HepG2 (cell line): ENCODE results near the gene ATP6V1G2. TPM values are rescaled to one million over a fixed set of nuclear protein-coding genes. Genes with fewer than 3 reads are reported as not detected.

Source experiments
- ATAC-seq: fragments of 200-7000 bp; cut with Tn5 transposase; 3 replicates; pipeline ENCODE4 v1.9.1; 2020; ENCODE audit warnings: mild to moderate bottlenecking, moderate library complexity
- BruUV-seq: library from RNA; stranded (reverse); fragments of 400-500 nt; replicated peaks from 2 replicates; lab custom pipeline; 2021; lab: Mats Ljungman, UMichigan
- CTCF ChIA-PET: fragments of 300-600 bp; formaldehyde crosslinking; extraction: SDS; loops from one replicate; lab custom pipeline; 2021; ENCODE audit warnings: low total read pairs, inconsistent platforms, low intra/inter-chr PET ratio; lab: Yijun Ruan, JAX
- POLR2A ChIA-PET: fragments of 350-600 bp; sonication (Branson Sonifier 250); formaldehyde crosslinking; loops from one replicate; lab custom pipeline; 2020; ENCODE audit warnings: antibody characterized with exemption, inconsistent platforms; lab: Yijun Ruan, JAX
- DNase-seq: peaks from one replicate; pipeline ENCODE4 v3.0.0-alpha.2; 2015; ENCODE audit warnings: low spot score
- FAIRE-seq: peaks from 3 replicates; lab custom pipeline; 2011; peaks lifted over from hg19 to GRCh38; lab: Jason Lieb, UNC
- H2AFZ ChIP-seq: one replicate; pipeline ENCODE4 v1.6.1; 2011; ENCODE audit warnings: low read length, inconsistent platforms
- H3K27ac ChIP-seq: fragments of 300-600 bp; 3 replicates; pipeline ENCODE4 v1.8.0; 2011; ENCODE audit warnings: mixed run types, mild to moderate bottlenecking, mixed read lengths, low read length, inconsistent platforms; ENCODE audit not compliant: insufficient read depth; ENCODE audit errors: extremely low read length
- H3K27me3 ChIP-seq, 2 experiments: fragments of 200-600 bp in 1 of 2; 2 replicates in 1 of 2; 3 replicates in 1 of 2; pipeline versions ENCODE4 v1.6.0 to v1.8.0; 2011; ENCODE audit warnings: low read length in 2 of 2, mild to moderate bottlenecking in 2 of 2, moderate library complexity in 2 of 2, inconsistent platforms in 1 of 2; ENCODE audit not compliant: insufficient read depth in 2 of 2, control insufficient read depth in 1 of 2
- H3K36me3 ChIP-seq, 2 experiments: fragments of 200-600 bp in 1 of 2; replicated peaks in 1 of 2; 2 replicates in 1 of 2; 3 replicates in 1 of 2; pipeline versions ENCODE4 v1.5.1 to v1.8.0; 2011; ENCODE audit warnings: low read length in 2 of 2, inconsistent platforms in 1 of 2; ENCODE audit not compliant: insufficient read depth in 2 of 2, control insufficient read depth in 1 of 2
- H3K4me1 ChIP-seq: 2 replicates; pipeline ENCODE4 v1.5.1; 2012; ENCODE audit warnings: low read length, inconsistent platforms; ENCODE audit not compliant: insufficient read depth
- H3K4me2 ChIP-seq: 2 replicates; pipeline ENCODE4 v1.6.0; 2011; ENCODE audit warnings: low read depth, low read length, inconsistent platforms
- H3K4me3 ChIP-seq, 3 experiments: fragments of 200-600 bp in 1 of 3; sonication (generic), shearing (Covaris generic) in 1 of 3; replicated peaks in 1 of 3; 2 replicates each; pipeline ENCODE4 v1.5.1; 2011 to 2016; ENCODE audit warnings: low read length in 3 of 3, inconsistent platforms in 2 of 3, low read depth in 2 of 3, mild to moderate bottlenecking in 2 of 3, control low read depth in 1 of 3, mixed read lengths in 1 of 3; ENCODE audit not compliant: insufficient read depth in 1 of 3
- H3K79me2 ChIP-seq: one replicate; pipeline ENCODE4 v1.6.1; 2011; ENCODE audit warnings: low read length, inconsistent platforms; ENCODE audit not compliant: insufficient read depth
- H3K9ac ChIP-seq: 2 replicates; pipeline ENCODE4 v1.6.0; 2011; ENCODE audit warnings: mild to moderate bottlenecking, low read depth, low read length, inconsistent platforms; ENCODE audit not compliant: insufficient read depth
- H3K9me3 ChIP-seq: 2 replicates; pipeline ENCODE4 v1.5.1; 2012; ENCODE audit warnings: mild to moderate bottlenecking, low read length
- H4K20me1 ChIP-seq: 2 replicates; pipeline ENCODE4 v1.6.0; 2011; ENCODE audit warnings: inconsistent platforms, mild to moderate bottlenecking, low read length, moderate library complexity; ENCODE audit not compliant: insufficient read depth
- BRCA1 ChIP-seq: sonication (generic); formaldehyde crosslinking; IDR thresholded peaks from 2 replicates; pipeline ENCODE4 v1.4.0; 2020; ENCODE audit warnings: missing genetic modification reagents
- CBFB ChIP-seq: sonication (generic); formaldehyde crosslinking; IDR thresholded peaks from 2 replicates; pipeline ENCODE4 v1.4.0; 2020; ENCODE audit warnings: missing genetic modification reagents
- ELF1 ChIP-seq: sonication (generic); formaldehyde crosslinking; IDR thresholded peaks from 2 replicates; pipeline ENCODE4 v1.4.0; 2020; ENCODE audit warnings: missing genetic modification reagents
- ESRRA ChIP-seq: sonication (generic); formaldehyde crosslinking; IDR thresholded peaks from 2 replicates; pipeline ENCODE4 v1.5.1; 2020; ENCODE audit warnings: mild to moderate bottlenecking, low read depth, missing genetic modification reagents
- GLI4 ChIP-seq: sonication (generic); formaldehyde crosslinking; IDR thresholded peaks from 2 replicates; pipeline ENCODE4 v1.5.1; 2020; ENCODE audit warnings: missing genetic modification reagents, mild to moderate bottlenecking, moderate library complexity, borderline replicate concordance
- KDM5B ChIP-seq: sonication (generic); formaldehyde crosslinking; IDR thresholded peaks from 2 replicates; pipeline ENCODE4 v1.4.0; 2020; ENCODE audit warnings: missing genetic modification reagents, mild to moderate bottlenecking, borderline replicate concordance
- LCORL ChIP-seq, 2 experiments: fragments of 450-650 bp in 1 of 2; sonication (generic) in 1 of 2; formaldehyde crosslinking in 1 of 2; IDR thresholded peaks; 2 replicates each; pipeline versions ENCODE4 v1.5.0 to v1.6.1; 2017 to 2020; ENCODE audit warnings: antibody characterized with exemption in 1 of 2, missing genetic modification reagents in 1 of 2
- NRL ChIP-seq: sonication (generic); formaldehyde crosslinking; IDR thresholded peaks from 2 replicates; pipeline ENCODE4 v1.5.0; 2020; ENCODE audit warnings: missing genetic modification reagents, mild to moderate bottlenecking, moderate library complexity, borderline replicate concordance
- SAP130 ChIP-seq: IDR thresholded peaks from 2 replicates; pipeline ENCODE4 v1.6.1; 2016; ENCODE audit warnings: low read depth
- SPEN ChIP-seq: sonication (generic); formaldehyde crosslinking; IDR thresholded peaks from 2 replicates; pipeline ENCODE4 v1.5.1; 2020; ENCODE audit warnings: low read depth, mild to moderate bottlenecking, missing genetic modification reagents
- SRSF4 ChIP-seq: fragments of 200-400 bp; formaldehyde crosslinking; IDR thresholded peaks from one replicate; pipeline ENCODE4 v1.6.1; 2018; ENCODE audit warnings: mild to moderate bottlenecking, low read depth, low read length, moderate library complexity; ENCODE audit not compliant: poor library complexity, severe bottlenecking
- TARDBP ChIP-seq: sonication (generic); formaldehyde crosslinking; IDR thresholded peaks from 2 replicates; pipeline ENCODE4 v1.8.0; 2022; ENCODE audit warnings: mild to moderate bottlenecking, missing genetic modification reagents
- TCF7 ChIP-seq: sonication (generic); IDR thresholded peaks from 2 replicates; pipeline ENCODE4 v1.6.1; 2016; ENCODE audit warnings: antibody characterized with exemption, low read depth
- ZBTB1 ChIP-seq: sonication (generic); formaldehyde crosslinking; IDR thresholded peaks from 2 replicates; pipeline ENCODE4 v1.4.0; 2020; ENCODE audit warnings: missing genetic modification reagents, borderline replicate concordance
- ZBTB7A ChIP-seq: sonication (generic); formaldehyde crosslinking; IDR thresholded peaks from 2 replicates; pipeline ENCODE4 v1.8.0; 2022; ENCODE audit warnings: mild to moderate bottlenecking, missing genetic modification reagents
- ZNF572 ChIP-seq: sonication (generic); formaldehyde crosslinking; IDR thresholded peaks from 2 replicates; pipeline ENCODE4 v1.5.1; 2020; ENCODE audit warnings: mild to moderate bottlenecking, missing genetic modification reagents
- ZNF577 ChIP-seq: sonication (generic); formaldehyde crosslinking; IDR thresholded peaks from 2 replicates; pipeline ENCODE4 v1.4.0; 2020; ENCODE audit warnings: mild to moderate bottlenecking, low read depth, missing genetic modification reagents, borderline replicate concordance
- ZNF746 ChIP-seq: sonication (generic); formaldehyde crosslinking; IDR thresholded peaks from 2 replicates; pipeline ENCODE4 v1.8.0; 2022; ENCODE audit warnings: mild to moderate bottlenecking, missing genetic modification reagents
- WGBS: methylation state at CpG from one replicate; pipeline ENCODE4 v1.1.6; 2017; ENCODE audit warnings: low lambda C conversion rate; 5-methylcytosine and 5-hydroxymethylcytosine counted together
- in situ Hi-C: cut with HindIII; loops from 2 replicates; pipeline ENCODE4 v1.10.0; 2017; ENCODE audit warnings: low pct_unique_long_range_greater_than_20kb; ENCODE audit not compliant: extremely low pct_ligation_motif_present
- intact Hi-C: fragments of 100-400 bp; cut with micrococcal nuclease; formaldehyde crosslinking; loops from one replicate; pipeline ENCODE4 v1.10.0; 2022; ENCODE audit not compliant: unreplicated experiment
- polyA plus RNA-seq, 8 experiments: library from polyadenylated mRNA; depleted of rRNA in 3 of 8; stranded (reverse) in 7 of 8; unstranded in 1 of 8; fragments of >200 nt; fragmentation: Illumina TruSeq in 4 of 8; extraction: Trizol in 4 of 8; gene quantifications; 2 replicates each; pipeline versions ENCODE4 v1.2.1 to v1.2.3, GENCODE V29; 2011 to 2016; ENCODE audit warnings: low read depth in 4 of 8, missing spikeins in 1 of 8, mixed read lengths in 1 of 8; ENCODE audit not compliant: insufficient read depth in 1 of 8
- total RNA-seq, 5 experiments: library from RNA; depleted of rRNA; stranded (reverse); fragments of >200 nt; fragmentation: Illumina TruSeq; extraction: Trizol; gene quantifications; 2 replicates each; pipeline ENCODE4 v1.2.3, GENCODE V29; 2016; ENCODE audit warnings: low read depth in 1 of 5
- TF ChIP-seq, protein P1 (sequence below): IDR thresholded peaks from 2 replicates; pipeline ENCODE4 v1.6.1; 2012; ENCODE audit warnings: inconsistent platforms
- TF ChIP-seq, protein P2 (sequence below): sonication (generic); formaldehyde crosslinking; IDR thresholded peaks from 2 replicates; pipeline ENCODE4 v1.4.0; 2020; ENCODE audit warnings: missing genetic modification reagents, borderline replicate concordance

ATP6V1G2 gene
- total and polyA plus RNA-seq, 2 of the 13 experiments (the other 11 are each of a cell fraction or from before 2014, with no cell fraction given), result 0.27 to 0.83 TPM

DNA sequence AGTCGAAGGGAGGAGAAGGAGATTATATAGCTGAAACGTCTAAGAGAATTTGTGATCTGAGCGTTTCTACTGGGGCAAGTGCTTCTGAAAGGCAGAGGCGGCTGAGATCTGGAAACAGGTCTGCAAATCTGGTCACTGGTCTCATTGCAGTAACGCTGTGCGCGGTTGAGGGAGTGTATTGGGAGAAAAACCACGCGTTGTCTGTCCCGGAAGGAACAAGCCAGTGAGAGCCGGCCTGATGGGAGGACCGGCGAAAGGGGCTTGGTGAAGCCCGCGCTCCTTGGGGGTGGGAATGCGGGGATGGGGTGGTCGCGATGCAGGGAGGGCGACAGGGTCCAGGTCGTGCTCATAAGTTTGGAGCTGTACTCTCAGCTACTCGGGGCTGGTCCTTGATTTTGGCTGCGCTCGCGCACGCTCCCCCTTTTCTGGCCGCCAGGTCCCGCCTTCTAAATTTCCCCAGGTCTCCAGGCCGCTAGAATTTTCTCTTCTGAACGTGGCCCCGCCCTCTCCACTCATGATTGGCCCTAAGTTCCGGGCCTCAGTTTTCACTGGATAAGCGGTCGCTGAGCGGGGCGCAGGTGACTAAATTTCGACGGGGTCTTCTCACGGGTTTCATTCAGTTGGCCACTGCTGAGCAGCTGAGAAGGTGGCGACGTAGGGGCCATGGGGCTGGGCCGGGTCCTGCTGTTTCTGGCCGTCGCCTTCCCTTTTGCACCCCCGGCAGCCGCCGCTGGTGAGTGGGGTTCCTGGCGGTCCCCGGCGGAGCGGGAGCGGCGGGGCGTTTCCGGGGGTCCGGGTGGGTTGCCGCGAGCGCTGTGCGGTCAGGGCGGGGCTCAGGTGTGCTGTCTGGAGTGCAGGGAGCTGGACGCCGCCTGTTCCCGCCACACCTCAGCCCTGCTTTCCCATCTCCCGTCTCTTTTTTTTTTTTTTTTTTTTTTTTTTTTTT is 48.6 kb downstream of the ATP6V1G2 start, which contains the start of gene MICB:
MICB (plus strand) TSS at position 615 of the 946 bp plus-strand sequence; CDS start at position 664, 49 bp downstream.
- 4% methylated on average over 38 of the region's 64 CpGs for WGBS
- peak within 1 kb of the TSS; percentile 58 for H2AFZ ChIP-seq
- peak within 1 kb of the TSS; percentile 82 for H3K4me2 ChIP-seq
- ATAC-seq, result peak; percentile 74
- peaks cover 0 to 20% of the 10 kb centered on the region in 2 experiments; a peak in 1 of 5 replicates for H3K27me3 ChIP-seq
- peak; percentile 82 for DNase-seq
- H3K9me3 ChIP-seq, result no peaks in the 10 kb centered on the region
- H3K27ac ChIP-seq, result peak within 1 kb of the TSS; percentile 7
- H3K36me3 ChIP-seq, result no peaks in the 10 kb centered on the region
- intact Hi-C loops (loop anchor here (2.0 kb wide), 1 partner anchor 31 kb away; the partner anchor contains the start of gene MCCD1), in situ Hi-C loops (no loop called here)
- ChIA-PET CTCF (no interaction called here), POLR2A (interaction anchor here (0.8 to 4.4 kb wide), 3 partner anchors 31 to 100 kb away, joined by 4 to 20 read pairs (median 13); partner anchors contain the start of genes DDX39B and MCCD1)
- no peak for FAIRE-seq
- H3K4me1 ChIP-seq, result peaks cover 43% of the 10 kb centered on the region
- no peaks in the 10 kb centered on the region for H4K20me1 ChIP-seq
- no TSS peak for BruUV-seq
- H3K4me3 ChIP-seq, result peak within 1 kb of the TSS; percentile 47 to 79 (median 58)
- H3K79me2 ChIP-seq, result no peaks in the 10 kb centered on the region
- peak within 1 kb of the TSS; percentile 50 for H3K9ac ChIP-seq
- TF ChIP-seq NRL (CRISPR knock-in tag) (peak; percentile 84; the same call in 1 of the 2 replicates), GLI4 (0 out of 2 replicates have a peak, but pooled peaks have one; percentile 17), TARDBP (CRISPR knock-in tag) (no peak), SRSF4 (no peak), ESRRA (CRISPR knock-in tag) (no peak), ZBTB7A (CRISPR knock-in tag) (0 out of 2 replicates have a peak, but pooled peaks have one; percentile 26), BRCA1 (CRISPR knock-in tag) (no peak), ZNF572 (0 out of 2 replicates have a peak, but pooled peaks have one; percentile 35), SPEN (CRISPR knock-in tag) (peak; percentile 32; the same call in 1 of the 2 replicates), ELF1 (peak; percentile 16), ZNF577 (CRISPR knock-in tag) (no peak), TCF7 (no peak), LCORL (IDR thresholded peaks at IDR 0.05) (no peak), LCORL (CRISPR knock-in tag; IDR thresholded peaks at IDR 0.05) (peak; percentile 82), SAP130 (CRISPR knock-in tag) (peak; percentile 72), CBFB (CRISPR knock-in tag) (no peak), KDM5B (CRISPR knock-in tag) (peak; percentile 75), ZBTB1 (CRISPR knock-in tag) (no peak), ZNF746 (CRISPR knock-in tag) (no peak)
- TF ChIP-seq, protein P1, sequence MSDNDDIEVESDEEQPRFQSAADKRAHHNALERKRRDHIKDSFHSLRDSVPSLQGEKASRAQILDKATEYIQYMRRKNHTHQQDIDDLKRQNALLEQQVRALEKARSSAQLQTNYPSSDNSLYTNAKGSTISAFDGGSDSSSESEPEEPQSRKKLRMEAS, result peak; percentile 59; the same call in 1 of the 2 replicates
- TF ChIP-seq, protein P2, sequence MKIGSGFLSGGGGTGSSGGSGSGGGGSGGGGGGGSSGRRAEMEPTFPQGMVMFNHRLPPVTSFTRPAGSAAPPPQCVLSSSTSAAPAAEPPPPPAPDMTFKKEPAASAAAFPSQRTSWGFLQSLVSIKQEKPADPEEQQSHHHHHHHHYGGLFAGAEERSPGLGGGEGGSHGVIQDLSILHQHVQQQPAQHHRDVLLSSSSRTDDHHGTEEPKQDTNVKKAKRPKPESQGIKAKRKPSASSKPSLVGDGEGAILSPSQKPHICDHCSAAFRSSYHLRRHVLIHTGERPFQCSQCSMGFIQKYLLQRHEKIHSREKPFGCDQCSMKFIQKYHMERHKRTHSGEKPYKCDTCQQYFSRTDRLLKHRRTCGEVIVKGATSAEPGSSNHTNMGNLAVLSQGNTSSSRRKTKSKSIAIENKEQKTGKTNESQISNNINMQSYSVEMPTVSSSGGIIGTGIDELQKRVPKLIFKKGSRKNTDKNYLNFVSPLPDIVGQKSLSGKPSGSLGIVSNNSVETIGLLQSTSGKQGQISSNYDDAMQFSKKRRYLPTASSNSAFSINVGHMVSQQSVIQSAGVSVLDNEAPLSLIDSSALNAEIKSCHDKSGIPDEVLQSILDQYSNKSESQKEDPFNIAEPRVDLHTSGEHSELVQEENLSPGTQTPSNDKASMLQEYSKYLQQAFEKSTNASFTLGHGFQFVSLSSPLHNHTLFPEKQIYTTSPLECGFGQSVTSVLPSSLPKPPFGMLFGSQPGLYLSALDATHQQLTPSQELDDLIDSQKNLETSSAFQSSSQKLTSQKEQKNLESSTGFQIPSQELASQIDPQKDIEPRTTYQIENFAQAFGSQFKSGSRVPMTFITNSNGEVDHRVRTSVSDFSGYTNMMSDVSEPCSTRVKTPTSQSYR (CRISPR knock-in tag), result no peak
